Aorta (tissue), 5 donors: ENCODE measurements around the gene CSH1. TPM values are rescaled to one million over a fixed set of nuclear protein-coding genes. Genes with fewer than 3 reads are reported as not detected.
"Not testable (repeated sequence)": the region's sequence is repeated elsewhere in the genome, so short reads cannot be mapped to it uniquely, and the experiment has no call there.

Experiments used
- ATAC-seq: fragments of 200-7000 bp; cut with Tn5 transposase; one replicate; pipeline ENCODE4 v1.9.1; 2022; ENCODE audit warnings: moderate library complexity; ENCODE audit not compliant: low FRiP score
- DNase-seq, 2 donors: peaks; one replicate each; pipeline ENCODE4 v3.0.0-alpha.2; 2020
- H3K27ac ChIP-seq, 2 donors: one replicate each; pipeline ENCODE4 v1.5.1; 2013; ENCODE audit warnings: low read length in 2 of 2, mild to moderate bottlenecking in 2 of 2, moderate library complexity in 2 of 2, control low read depth in 1 of 2, inconsistent platforms in 1 of 2, low read depth in 1 of 2
- H3K27me3 ChIP-seq, 2 donors: one replicate each; pipeline ENCODE4 v1.6.1; 2013; ENCODE audit warnings: control low read depth in 1 of 2, low read length in 1 of 2, mild to moderate bottlenecking in 1 of 2, moderate library complexity in 1 of 2; ENCODE audit not compliant: insufficient read depth in 2 of 2, control insufficient read depth in 1 of 2
- H3K36me3 ChIP-seq, 2 donors: one replicate each; pipeline ENCODE4 v1.6.1; 2013; ENCODE audit warnings: control low read depth in 1 of 2, low read length in 1 of 2, mild to moderate bottlenecking in 1 of 2; ENCODE audit not compliant: insufficient read depth in 2 of 2, control insufficient read depth in 1 of 2
- H3K4me1 ChIP-seq, 2 donors: one replicate each; pipeline ENCODE4 v1.6.1; 2013; ENCODE audit warnings: low read length in 2 of 2, control low read depth in 1 of 2, mild to moderate bottlenecking in 1 of 2, moderate library complexity in 1 of 2; ENCODE audit not compliant: insufficient read depth in 2 of 2, control insufficient read depth in 1 of 2
- H3K4me3 ChIP-seq, 2 donors: one replicate each; pipeline ENCODE4 v1.5.1; 2013; ENCODE audit warnings: low read length in 2 of 2, control low read depth in 1 of 2, mild to moderate bottlenecking in 1 of 2
- H3K9me3 ChIP-seq: one replicate; pipeline ENCODE4 v1.6.1; 2013; ENCODE audit warnings: mild to moderate bottlenecking, low read length; ENCODE audit not compliant: control insufficient read depth
- WGBS, 2 donors: extraction: QIAGEN DNeasy Blood & Tissue Kit; methylation state at CpG; one replicate each; pipeline ENCODE4 v1.1.7; 2013; 5-methylcytosine and 5-hydroxymethylcytosine counted together
- intact Hi-C, 2 donors: fragments of 100-400 bp; cut with DNase I; formaldehyde crosslinking; loops; one replicate each; pipeline versions ENCODE4 v1.14.2 to v1.15.0; 2022
- polyA plus RNA-seq, 2 donors: library from polyadenylated mRNA; stranded (reverse); fragments of 200-250 nt; gene quantifications; one replicate each; pipeline ENCODE4 v1.2.3, GENCODE V29; 2013
- total RNA-seq, 2 donors: library from RNA; stranded (reverse); fragmentation: NEBNext Ultra II Directional; extraction: Animal tissue kit (Norgen Biotek cat#: 25700); gene quantifications; one replicate each; pipeline ENCODE4 v1.2.1, GENCODE V29; 2021
- donor health status: healthy with polysubstance abuse.
- donor health status: Bipolar disorder and iron deficiency.
- donor health status: DM: no; HTN: no; CAD: no.
- donor health status: DM: no; HTN: no; CAD: no.
- donor health status: DM: yes; HTN: yes; CAD: no.

Gene CSH1
- total and polyA plus RNA-seq, 4 donors = not detected

DNA sequence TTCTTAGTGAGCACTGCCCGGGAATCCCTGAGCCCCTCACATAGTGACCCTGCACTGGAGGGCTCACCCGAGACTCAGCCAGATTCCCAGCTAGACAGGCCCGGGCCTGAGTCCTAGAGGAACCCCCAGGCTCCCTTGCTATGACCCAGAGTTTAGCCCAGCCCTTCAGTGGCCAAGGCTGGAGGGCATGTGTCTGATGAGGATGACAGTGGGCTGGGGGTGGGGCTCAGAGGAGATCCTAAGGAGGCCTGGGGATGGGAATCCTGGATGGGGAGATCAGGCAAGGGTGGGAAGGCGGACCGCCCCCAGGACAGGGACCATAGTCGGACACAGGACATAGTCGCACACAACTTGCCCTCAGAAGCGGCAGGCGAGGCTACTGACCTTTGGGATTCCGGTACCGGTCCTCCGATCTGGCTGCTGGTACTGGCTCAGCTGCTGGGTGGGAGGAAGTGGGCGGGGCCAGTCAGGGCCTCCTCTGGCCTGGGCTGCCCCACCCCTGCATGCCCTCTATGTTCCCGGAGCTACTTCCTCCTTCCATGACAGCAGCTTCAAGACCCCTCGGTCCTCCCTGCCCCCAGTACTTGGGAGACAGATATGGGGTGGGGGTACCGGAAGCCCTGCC, 34.7 kb upstream of the CSH1 start:
- H3K27ac ChIP-seq = no peak overlapping the region
- no peaks in the 10 kb centered on the region for H3K9me3 ChIP-seq
- intact Hi-C loops = no loop called here
- H3K4me1 ChIP-seq = no peaks in the 10 kb centered on the region
- H3K27me3 ChIP-seq = no peaks in the 10 kb centered on the region
- 85 to 89% methylated on average over 16 of the region's 16 CpGs for WGBS, 2 donors
- no peak overlapping the region for H3K4me3 ChIP-seq
- ATAC-seq = peak; percentile 58
- peak in 1 of 2 donors; percentile 86 for DNase-seq
- H3K36me3 ChIP-seq = no peaks in the 10 kb centered on the region

- Histone ChIP-seq H3K9me3 (no peaks in the 10 kb centered on the region), H3K4me1 (no peaks in the 10 kb centered on the region), H3K27ac (no peak overlapping the region), H3K4me3 (no peak overlapping the region), H3K27me3 (no peaks in the 10 kb centered on the region), H3K36me3 (no peaks in the 10 kb centered on the region)
- DNase-seq (no peak), ATAC-seq (peak; percentile 68)
- intact Hi-C loops = no loop called here
- 79 to 84% methylated on average over 24 of the region's 24 CpGs for WGBS, 2 donors
Observed at GRCh38 chr17:63929860-63930766, 33.7 kb upstream of the CSH1 start.

DNA sequence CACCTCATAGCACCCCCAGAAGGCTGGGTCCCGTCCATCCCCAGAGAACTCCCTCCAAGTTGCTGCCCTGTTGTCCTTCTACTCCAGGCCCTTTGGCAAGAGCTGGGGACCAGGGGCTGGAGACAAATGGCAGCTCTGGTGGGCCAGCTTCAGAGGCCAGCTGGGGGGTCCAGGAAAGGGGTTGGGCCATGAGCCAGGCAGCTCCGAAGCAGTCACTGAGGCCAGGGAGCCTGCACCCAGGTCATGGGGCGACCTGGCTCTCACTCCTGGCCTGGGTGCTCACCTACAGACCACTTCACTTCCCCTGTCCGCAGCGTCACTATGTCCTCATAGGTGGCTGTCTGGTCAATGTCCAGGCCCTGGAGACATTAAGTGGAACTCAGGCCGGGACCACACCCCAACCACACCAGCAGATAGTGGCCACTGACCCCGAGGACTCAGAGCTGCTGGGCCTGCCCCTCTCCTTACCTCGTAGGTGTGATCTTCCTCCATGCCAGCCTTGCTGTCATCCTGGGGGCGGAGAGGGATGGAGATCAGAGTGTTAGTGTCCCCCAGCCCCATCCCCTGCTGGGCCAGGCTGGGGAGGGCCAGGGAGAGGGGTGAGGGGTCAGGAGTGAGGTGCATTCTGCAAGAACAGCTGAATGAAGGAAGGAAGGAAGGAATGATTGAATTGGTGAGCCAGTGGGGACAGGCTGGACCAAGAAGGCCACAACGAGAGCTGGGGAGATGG, 32.8 kb upstream of the CSH1 start:
- no peak overlapping the region for H3K4me3 ChIP-seq
- ATAC-seq = no peak
- no peaks in the 10 kb centered on the region for H3K27me3 ChIP-seq
- no peaks in the 10 kb centered on the region for H3K36me3 ChIP-seq
- no peak overlapping the region for H3K27ac ChIP-seq
- H3K4me1 ChIP-seq = no peaks in the 10 kb centered on the region
- DNase-seq = no peak
- no peaks in the 10 kb centered on the region for H3K9me3 ChIP-seq
- intact Hi-C loops = no loop called here
- WGBS, 2 donors = 95 to 97% methylated on average over 10 of the region's 10 CpGs

- Histone ChIP-seq H3K27me3 (no peaks in the 10 kb centered on the region), H3K36me3 (no peaks in the 10 kb centered on the region), H3K4me1 (no peaks in the 10 kb centered on the region), H3K9me3 (no peaks in the 10 kb centered on the region), H3K27ac (no peak overlapping the region), H3K4me3 (no peak overlapping the region)
- peak in 1 of 2 donors; percentile 49 for DNase-seq
- no peak for ATAC-seq
- intact Hi-C loops = no loop called here
- WGBS, 2 donors = 85 to 91% methylated on average over 10 of the region's 10 CpGs
Observed at GRCh38 chr17:63928172-63928666, 31.8 kb upstream of the CSH1 start.

DNA sequence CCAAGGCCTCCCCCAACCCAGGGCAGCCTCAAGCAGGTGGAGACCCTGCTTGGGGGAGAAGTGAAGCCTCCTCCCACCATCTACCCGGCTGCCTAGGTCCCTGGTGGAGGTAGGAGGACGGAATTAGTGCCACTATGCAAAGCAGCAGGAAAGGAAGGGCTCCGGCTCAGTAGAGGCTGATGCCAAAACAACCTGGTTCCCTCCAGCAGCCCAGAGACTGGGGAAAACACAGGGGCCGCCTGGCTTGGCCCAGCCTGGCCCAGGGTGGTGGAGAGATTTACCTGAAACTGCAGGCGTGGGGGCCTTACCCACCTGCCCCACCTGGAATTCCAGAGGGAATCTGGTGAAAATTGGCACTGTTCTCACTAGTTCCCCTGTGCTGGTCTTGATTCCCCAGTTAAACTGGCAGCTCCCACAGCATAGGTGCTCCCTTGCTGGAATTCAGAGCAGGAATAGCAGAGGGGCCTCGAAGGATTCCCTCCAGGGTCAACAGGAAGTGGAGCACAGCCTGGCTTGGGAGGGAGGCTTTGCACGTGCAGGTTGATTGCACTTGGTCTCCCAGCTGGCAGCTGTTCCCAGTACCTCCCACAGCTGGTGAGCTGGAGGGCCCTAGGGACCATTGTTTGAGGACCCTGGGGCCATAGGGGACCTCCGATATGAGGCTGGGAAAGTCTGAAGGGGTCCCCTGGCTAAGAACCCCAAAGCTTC, 31.2 kb upstream of the CSH1 start:
- 61 to 72% methylated on average over 8 of the region's 8 CpGs for WGBS, 2 donors
- ATAC-seq (no peak), DNase-seq (peak in 1 of 2 donors; percentile 47)
- Histone ChIP-seq H3K9me3 (no peaks in the 10 kb centered on the region), H3K4me3 (no peak overlapping the region), H3K36me3 (no peaks in the 10 kb centered on the region), H3K4me1 (no peaks in the 10 kb centered on the region), H3K27me3 (no peaks in the 10 kb centered on the region), H3K27ac (no peak overlapping the region)
- intact Hi-C loops = no loop called here

- H3K4me1 ChIP-seq = no peaks in the 10 kb centered on the region
- ATAC-seq = no peak
- no peaks in the 10 kb centered on the region for H3K27me3 ChIP-seq
- DNase-seq = no peak
- no peak overlapping the region for H3K4me3 ChIP-seq
- WGBS, 2 donors = 95 to 98% methylated on average over 2 of the region's 2 CpGs
- no peaks in the 10 kb centered on the region for H3K9me3 ChIP-seq
- H3K27ac ChIP-seq = no peak overlapping the region
- no peaks in the 10 kb centered on the region for H3K36me3 ChIP-seq
- intact Hi-C loops = no loop called here
Observed at GRCh38 chr17:63926164-63926563, 29.8 kb upstream of the CSH1 start.

DNA sequence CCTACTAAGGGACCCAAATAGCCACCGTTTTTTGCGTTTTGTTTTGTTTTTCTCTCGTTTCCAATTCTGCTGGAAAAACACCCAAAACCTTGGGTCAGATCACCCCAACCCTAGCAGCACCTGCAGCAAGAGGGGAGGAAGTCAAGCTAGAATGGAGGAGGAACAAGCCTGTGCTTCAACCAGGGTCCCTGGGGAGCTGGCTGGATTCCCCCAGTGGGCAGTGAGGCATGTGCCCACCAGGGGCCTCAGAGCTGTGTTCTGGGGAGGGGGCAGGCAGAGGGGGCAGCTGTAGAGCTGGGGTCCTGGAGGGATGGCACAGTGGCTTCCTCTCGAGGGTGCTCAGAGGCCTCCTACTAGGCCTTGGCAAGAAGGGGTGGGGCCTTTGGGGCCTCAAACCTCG, 29.2 kb upstream of the CSH1 start:
- intact Hi-C loops = no loop called here
- H3K27me3 ChIP-seq = no peaks in the 10 kb centered on the region
- DNase-seq (peak in 1 of 2 donors; percentile 21), ATAC-seq (no peak)
- no peak overlapping the region for H3K4me3 ChIP-seq
- H3K4me1 ChIP-seq = no peaks in the 10 kb centered on the region
- H3K9me3 ChIP-seq = no peaks in the 10 kb centered on the region
- 82% methylated on average over 5 of the region's 5 CpGs for WGBS, 2 donors
- no peaks in the 10 kb centered on the region for H3K36me3 ChIP-seq
- no peak overlapping the region for H3K27ac ChIP-seq

DNA sequence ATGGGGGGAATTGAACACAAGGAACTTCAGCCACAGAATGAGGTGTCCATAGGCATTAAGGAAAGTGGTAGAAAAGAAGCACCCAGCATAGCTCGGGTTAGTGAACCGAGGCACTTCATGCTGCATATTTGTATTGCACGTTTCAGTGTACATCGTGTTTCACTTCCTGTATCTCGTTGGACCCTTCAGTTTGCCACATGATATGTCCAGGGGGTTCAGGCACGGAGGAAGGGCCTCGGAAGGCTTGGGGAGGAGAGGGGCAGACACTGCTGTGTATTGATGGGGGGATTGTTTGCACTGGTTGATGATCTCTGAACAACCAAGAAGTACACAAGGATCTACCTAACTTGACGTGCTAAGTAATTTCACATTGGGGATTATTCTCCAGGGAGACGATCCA, 26.0 kb upstream of the CSH1 start:
- H3K27me3 ChIP-seq, H3K27ac ChIP-seq, H3K9me3 ChIP-seq, intact Hi-C loops, ATAC-seq, H3K36me3 ChIP-seq, H3K4me1 ChIP-seq, H3K4me3 ChIP-seq: not testable (repeated sequence)
- WGBS, 2 donors = 81% methylated on average over 9 of the region's 9 CpGs
- peak in 1 of 2 donors; percentile 47 for DNase-seq
